ENCODE data around the gene ANGEL2. TPM values are rescaled to one million over a fixed set of nuclear protein-coding genes. Genes with fewer than 3 reads are reported as not detected.

ANGEL2 gene
- total and polyA plus RNA-seq, 2 experiments from 2014 or later, result 15.2 to 49.6 TPM

DNA sequence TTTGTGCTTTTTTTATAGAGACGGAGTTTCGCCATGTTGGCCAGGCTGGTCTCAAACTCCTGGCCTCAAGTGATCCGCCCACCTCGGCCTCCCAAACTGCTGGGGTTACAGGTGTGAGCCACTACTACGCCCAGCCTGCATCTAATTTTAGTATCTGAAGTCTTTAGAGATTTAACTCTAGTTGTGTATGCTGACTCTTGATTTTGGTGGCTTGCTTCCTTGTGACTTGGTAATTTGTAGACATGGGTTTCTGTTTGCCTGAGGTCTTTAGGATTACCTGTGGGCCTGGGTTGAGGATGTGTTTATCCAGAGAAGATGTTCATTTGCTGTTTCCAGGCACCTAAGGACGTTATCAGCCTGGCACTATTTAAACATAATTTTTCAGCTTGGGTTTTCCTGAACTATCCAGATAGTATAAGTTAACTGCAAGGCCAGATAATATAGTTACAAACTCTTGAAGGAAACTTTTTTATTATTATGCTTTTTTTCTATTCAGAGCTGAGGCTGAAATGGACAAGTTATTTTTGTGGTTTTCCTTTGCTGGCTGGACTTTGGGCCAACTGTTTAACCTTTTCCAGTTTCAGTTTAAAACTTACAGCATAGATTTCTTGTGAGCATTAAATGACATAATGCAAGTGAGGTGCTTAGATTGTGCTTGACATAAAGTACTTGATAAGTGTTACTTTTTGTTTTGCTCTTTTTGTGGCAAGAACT lies 72.8 kb downstream of the ANGEL2 start:
- Histone ChIP-seq H3K79me2 (replicated peaks; ENCODE audit: insufficient read depth) (no peaks in the 10 kb centered on the region), H3K4me3 (no peak overlapping the region), H3K4me1 (ENCODE audit: insufficient read depth) (peaks cover 9% of the 10 kb centered on the region), H3K27me3 (ENCODE audit: insufficient read depth) (no peaks in the 10 kb centered on the region), H3K4me2 (no peak overlapping the region), H3F3A (replicated peaks; ENCODE audit: low read depth) (no peaks in the 10 kb centered on the region), H2AFZ (peak overlapping the region; percentile 45; the same call in 1 of the 2 replicates), H3K36me3 (ENCODE audit: insufficient read depth) (no peaks in the 10 kb centered on the region), H4K20me1 (replicated peaks; ENCODE audit: insufficient read depth) (no peaks in the 10 kb centered on the region), H3K9me2 (ENCODE audit: insufficient read depth) (peaks cover 3% of the 10 kb centered on the region; the same call in 1 of the 2 replicates), H3K27ac (ENCODE audit: low read depth) (no peak overlapping the region)
- Mint-ChIP-seq H3K36me3 (ENCODE audit: low read depth) (peaks cover 15% of the 10 kb centered on the region; the same call in 2 of the 3 replicates), H3K27me3 (ENCODE audit: insufficient read depth, low read depth, poor library complexity) (peaks cover 12% of the 10 kb centered on the region), H3K4me3 (no peak overlapping the region), H3K27ac (no peak overlapping the region), H3K4me1 (peaks cover 16% of the 10 kb centered on the region), H3K9me3 (peaks cover 9% of the 10 kb centered on the region; the same call in 2 of the 3 replicates)
- TF ChIP-seq JUNB (IDR thresholded peaks at IDR 0.05; ENCODE audit: unreplicated experiment) (no peak), POLR2AphosphoS5 (IDR thresholded peaks at IDR 0.05; ENCODE audit: low read depth) (no peak), CREB1 (CRISPR knock-in tag; IDR thresholded peaks at IDR 0.05; ENCODE audit: low read depth) (no peak), ZNF114 (CRISPR knock-in tag; IDR thresholded peaks at IDR 0.05) (no peak)
- TF ChIP-seq, protein P1, sequence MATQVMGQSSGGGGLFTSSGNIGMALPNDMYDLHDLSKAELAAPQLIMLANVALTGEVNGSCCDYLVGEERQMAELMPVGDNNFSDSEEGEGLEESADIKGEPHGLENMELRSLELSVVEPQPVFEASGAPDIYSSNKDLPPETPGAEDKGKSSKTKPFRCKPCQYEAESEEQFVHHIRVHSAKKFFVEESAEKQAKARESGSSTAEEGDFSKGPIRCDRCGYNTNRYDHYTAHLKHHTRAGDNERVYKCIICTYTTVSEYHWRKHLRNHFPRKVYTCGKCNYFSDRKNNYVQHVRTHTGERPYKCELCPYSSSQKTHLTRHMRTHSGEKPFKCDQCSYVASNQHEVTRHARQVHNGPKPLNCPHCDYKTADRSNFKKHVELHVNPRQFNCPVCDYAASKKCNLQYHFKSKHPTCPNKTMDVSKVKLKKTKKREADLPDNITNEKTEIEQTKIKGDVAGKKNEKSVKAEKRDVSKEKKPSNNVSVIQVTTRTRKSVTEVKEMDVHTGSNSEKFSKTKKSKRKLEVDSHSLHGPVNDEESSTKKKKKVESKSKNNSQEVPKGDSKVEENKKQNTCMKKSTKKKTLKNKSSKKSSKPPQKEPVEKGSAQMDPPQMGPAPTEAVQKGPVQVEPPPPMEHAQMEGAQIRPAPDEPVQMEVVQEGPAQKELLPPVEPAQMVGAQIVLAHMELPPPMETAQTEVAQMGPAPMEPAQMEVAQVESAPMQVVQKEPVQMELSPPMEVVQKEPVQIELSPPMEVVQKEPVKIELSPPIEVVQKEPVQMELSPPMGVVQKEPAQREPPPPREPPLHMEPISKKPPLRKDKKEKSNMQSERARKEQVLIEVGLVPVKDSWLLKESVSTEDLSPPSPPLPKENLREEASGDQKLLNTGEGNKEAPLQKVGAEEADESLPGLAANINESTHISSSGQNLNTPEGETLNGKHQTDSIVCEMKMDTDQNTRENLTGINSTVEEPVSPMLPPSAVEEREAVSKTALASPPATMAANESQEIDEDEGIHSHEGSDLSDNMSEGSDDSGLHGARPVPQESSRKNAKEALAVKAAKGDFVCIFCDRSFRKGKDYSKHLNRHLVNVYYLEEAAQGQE (IDR thresholded peaks at IDR 0.05; ENCODE audit: unreplicated experiment), result no peak
- ATAC-seq (no peak), DNase-seq (ENCODE audit: low spot score) (no peak)

Other genes with a start within 250 kb of the ANGEL2 start
- 61.0 and 96.8 TPM in 2 replicates for gene NSL1, start 224.1 kb downstream of the ANGEL2 start, total RNA-seq (2014; rRNA removed; shearing (Covaris generic))
- 93.5 and 102 TPM in 2 replicates for gene NSL1, start 224.1 kb downstream of the ANGEL2 start, polyA plus RNA-seq (2016; fragmentation: Nextera tagmentation; extraction: Ambion mirVana)
- 10.9 and 23.7 TPM in 2 replicates for gene TATDN3, start 224.0 kb downstream of the ANGEL2 start, total RNA-seq (2014; rRNA removed; shearing (Covaris generic))
- 17.9 and 24.2 TPM in 2 replicates for gene TATDN3, start 224.0 kb downstream of the ANGEL2 start, polyA plus RNA-seq (2016; fragmentation: Nextera tagmentation; extraction: Ambion mirVana)
- not detected in 2 replicates for gene SPATA45, start 168.2 kb downstream of the ANGEL2 start, total RNA-seq (2014; rRNA removed; shearing (Covaris generic))
- not detected in 2 replicates for gene SPATA45, start 168.2 kb downstream of the ANGEL2 start, polyA plus RNA-seq (2016; fragmentation: Nextera tagmentation; extraction: Ambion mirVana)
- 93.5 and 103 TPM in 2 replicates for gene FLVCR1, start 157.6 kb downstream of the ANGEL2 start, total RNA-seq (2014; rRNA removed; shearing (Covaris generic))
- gene FLVCR1, start 157.6 kb downstream of the ANGEL2 start, polyA plus RNA-seq (2016; fragmentation: Nextera tagmentation; extraction: Ambion mirVana), result 60.2 and 60.5 TPM in 2 replicates
- gene VASH2, start 65.3 kb downstream of the ANGEL2 start, total RNA-seq (2014; rRNA removed; shearing (Covaris generic)), result 305 and 381 TPM in 2 replicates
- gene VASH2, start 65.3 kb downstream of the ANGEL2 start, polyA plus RNA-seq (2016; fragmentation: Nextera tagmentation; extraction: Ambion mirVana), result 129 and 136 TPM in 2 replicates
- gene RPS6KC1, start 35.4 kb upstream of the ANGEL2 start, total RNA-seq (2014; rRNA removed; shearing (Covaris generic)), result 21.1 and 24.9 TPM in 2 replicates
- 6.2 and 7.9 TPM in 2 replicates for gene RPS6KC1, start 35.4 kb upstream of the ANGEL2 start, polyA plus RNA-seq (2016; fragmentation: Nextera tagmentation; extraction: Ambion mirVana)